GM21619 (cell line): ENCODE measurements around the gene AKAP9.
"Not testable (repeated sequence)": the region's sequence is repeated elsewhere in the genome, so short reads cannot be mapped to it uniquely, and the experiment has no call there.

Experiments used
- ATAC-seq: cut with Tn5 transposase; IDR thresholded peaks from one replicate; pipeline ENCODE4 v1.9.1; 2021; ENCODE audit not compliant: unreplicated experiment

AKAP9 gene

DNA sequence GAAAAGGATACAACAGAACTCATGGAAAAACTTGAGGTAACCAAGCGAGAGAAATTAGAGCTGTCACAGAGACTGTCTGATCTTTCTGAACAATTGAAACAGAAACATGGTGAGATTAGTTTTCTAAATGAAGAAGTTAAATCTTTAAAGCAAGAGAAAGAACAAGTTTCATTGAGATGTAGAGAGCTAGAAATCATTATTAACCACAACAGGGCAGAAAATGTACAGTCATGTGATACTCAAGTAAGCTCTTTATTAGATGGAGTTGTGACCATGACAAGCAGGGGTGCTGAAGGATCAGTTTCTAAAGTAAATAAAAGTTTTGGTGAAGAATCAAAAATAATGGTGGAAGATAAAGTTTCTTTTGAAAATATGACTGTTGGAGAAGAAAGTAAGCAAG is 62.1 kb downstream of the AKAP9 start:
- ATAC-seq, result no peak

- no peak for ATAC-seq
Observed at GRCh38 chr7:92006046-92006445, 65.4 kb downstream of the AKAP9 start.

GRCh38 chr7:92010215-92010614 is 69.6 kb downstream of the AKAP9 start:
- ATAC-seq, result no peak

GRCh38 chr7:92013611-92014010 is 72.9 kb downstream of the AKAP9 start:
- ATAC-seq, result no peak

GRCh38 chr7:92020636-92021035 is 80.0 kb downstream of the AKAP9 start:
- ATAC-seq, result no peak

DNA sequence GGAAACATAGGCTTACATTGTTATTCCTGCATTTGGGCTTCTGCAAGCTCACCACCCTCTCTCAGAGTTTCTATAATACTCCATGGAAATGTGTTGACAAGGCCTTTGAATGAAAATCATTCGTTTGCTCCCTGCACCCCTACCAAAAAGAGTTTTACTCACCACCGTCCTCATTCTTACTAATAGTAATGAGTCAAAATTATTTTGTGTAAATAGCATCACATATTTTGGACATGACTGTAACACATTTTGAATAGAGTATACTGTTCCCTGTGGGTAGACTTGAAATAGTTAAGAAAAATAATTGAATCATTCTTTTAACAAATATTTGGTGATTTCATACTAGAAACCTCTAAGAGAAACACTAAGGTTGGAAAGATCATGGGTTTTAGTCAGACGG is 84.6 kb downstream of the AKAP9 start:
- no peak for ATAC-seq

DNA sequence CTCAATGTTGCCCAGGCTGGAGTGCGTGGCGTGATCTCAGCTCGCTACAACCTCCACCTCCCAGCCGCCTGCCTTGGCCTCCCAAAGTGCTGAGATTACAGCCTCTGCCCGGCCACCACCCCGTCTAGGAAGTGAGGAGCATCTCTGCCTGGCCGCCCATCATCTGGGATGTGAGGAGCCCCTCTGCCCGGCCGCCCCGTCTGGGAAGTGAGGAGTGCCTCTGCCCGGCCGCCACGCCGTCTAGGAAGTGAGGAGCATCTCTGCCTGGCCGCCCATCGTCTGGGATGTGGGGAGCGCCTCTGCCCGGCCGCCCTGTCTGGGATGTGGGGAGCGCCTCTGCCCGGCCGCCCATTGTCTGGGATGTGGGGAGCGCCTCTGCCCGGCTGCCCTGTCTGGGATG is 86.0 kb downstream of the AKAP9 start:
- not testable (repeated sequence) for ATAC-seq

DNA sequence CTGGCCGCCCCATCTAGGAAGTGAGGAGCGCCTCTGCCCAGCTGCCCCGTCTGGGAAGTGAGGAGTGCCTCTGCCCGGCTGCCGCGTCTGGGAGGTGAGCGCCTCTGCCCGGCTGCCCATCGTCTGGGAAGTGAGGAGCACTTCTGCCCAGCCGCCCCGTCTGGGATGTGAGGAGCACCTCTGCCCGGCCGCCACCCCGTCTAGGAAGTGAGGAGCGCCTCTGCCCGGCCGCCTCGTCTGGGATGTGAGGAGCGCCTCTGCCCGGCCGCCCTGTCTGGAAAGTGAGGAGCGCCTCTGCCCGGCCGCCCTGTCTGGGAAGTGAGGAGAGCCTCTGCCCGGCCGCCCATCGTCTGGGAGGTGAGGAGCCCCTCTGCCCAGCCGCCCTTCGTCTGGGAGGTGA is 86.5 kb downstream of the AKAP9 start:
- ATAC-seq, result not testable (repeated sequence)

- no peak for ATAC-seq
Observed at GRCh38 chr7:92028226-92028625, 87.6 kb downstream of the AKAP9 start.

DNA sequence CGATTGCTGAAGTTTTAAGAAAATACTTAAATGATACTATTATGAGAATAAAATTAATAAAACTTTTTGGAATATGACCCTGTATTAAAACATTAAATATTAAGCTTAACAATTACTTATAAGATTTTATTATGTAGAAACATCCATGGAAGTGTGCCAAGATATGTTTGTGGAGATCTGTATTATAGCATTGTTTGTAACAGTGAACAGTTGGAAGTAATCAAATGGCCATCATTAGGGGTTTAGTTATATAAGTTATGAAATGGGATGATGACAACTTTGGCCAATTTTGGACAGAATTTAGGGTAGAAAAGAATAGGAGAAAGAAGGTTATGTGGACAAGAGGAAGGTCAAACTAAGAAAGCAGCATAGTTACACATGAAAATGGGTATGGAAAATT is 88.0 kb downstream of the AKAP9 start:
- no peak for ATAC-seq

GRCh38 chr7:92034116-92034515 is 93.5 kb downstream of the AKAP9 start:
- ATAC-seq, result no peak

DNA sequence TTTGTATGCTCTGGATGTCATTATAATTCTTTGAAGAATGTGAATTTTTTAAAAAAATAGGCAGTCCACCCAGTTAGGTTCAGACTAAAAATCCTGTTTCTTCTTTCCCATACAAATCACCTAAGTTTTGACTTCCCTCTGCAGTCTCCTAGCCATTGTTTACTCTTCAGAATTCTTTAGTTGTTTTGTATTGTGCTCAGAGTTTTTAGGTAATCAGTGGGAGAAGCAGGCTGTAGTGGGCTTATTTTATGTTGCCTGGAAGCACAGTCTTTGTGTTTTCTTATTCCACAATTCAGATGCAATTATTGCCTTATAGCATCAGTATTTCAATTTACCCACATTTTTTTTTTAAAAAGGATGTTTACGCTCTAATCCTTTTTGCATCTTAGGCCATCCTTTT is 94.9 kb downstream of the AKAP9 start:
- ATAC-seq, result no peak

DNA sequence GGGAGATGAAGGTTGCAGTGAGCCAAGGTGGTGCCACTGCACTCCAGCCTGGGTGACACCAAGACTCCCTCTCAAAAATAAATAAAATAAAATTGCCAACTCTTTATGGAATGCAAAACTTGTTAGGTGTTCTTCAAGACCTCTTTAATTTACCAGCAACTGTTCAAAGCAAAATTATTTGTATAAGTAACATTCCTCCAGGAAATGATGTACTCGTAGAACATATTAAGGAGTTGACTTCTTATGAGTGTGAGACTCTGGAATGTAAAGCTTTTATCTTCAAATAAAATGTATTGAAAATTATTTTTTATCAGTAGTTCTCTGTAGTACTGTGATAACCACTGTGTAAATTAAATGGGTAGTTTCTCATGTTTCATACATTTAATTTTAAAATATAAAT is 99.2 kb downstream of the AKAP9 start:
- ATAC-seq, result no peak

GRCh38 chr7:92042056-92042737 is 101.5 kb downstream of the AKAP9 start:
- no peak for ATAC-seq

DNA sequence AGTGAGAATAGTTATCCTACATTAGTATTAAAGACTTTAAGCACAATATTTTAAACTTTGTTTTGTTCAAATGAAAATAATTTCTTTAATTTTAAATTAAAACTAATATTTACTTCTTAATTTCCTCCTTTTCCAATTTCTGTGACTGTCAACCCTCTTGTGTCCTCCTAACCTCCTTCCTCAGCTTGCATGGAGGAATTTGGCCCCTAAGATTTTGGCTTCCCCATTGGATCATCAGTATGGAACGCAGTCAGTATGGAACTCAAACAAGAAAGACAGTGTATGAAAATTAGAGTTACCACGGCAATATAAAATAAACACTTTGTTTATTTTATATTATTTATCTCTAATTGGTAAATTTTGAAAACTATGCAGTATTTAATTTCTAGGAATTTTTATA is 102.4 kb downstream of the AKAP9 start:
- no peak for ATAC-seq

- no peak for ATAC-seq
Observed at GRCh38 chr7:92043637-92044036, 103.0 kb downstream of the AKAP9 start.

GRCh38 chr7:92044148-92044547 is 103.5 kb downstream of the AKAP9 start:
- ATAC-seq, result no peak

- no peak for ATAC-seq
Observed at GRCh38 chr7:92044940-92045339, 104.3 kb downstream of the AKAP9 start.

GRCh38 chr7:92051655-92052054 is 111.0 kb downstream of the AKAP9 start:
- ATAC-seq, result no peak

- ATAC-seq, result no peak
Observed at GRCh38 chr7:92052159-92052558, 111.5 kb downstream of the AKAP9 start.

- no peak for ATAC-seq
Observed at GRCh38 chr7:92052684-92053083, 112.0 kb downstream of the AKAP9 start.

GRCh38 chr7:92053312-92053711 is 112.7 kb downstream of the AKAP9 start:
- no peak for ATAC-seq

DNA sequence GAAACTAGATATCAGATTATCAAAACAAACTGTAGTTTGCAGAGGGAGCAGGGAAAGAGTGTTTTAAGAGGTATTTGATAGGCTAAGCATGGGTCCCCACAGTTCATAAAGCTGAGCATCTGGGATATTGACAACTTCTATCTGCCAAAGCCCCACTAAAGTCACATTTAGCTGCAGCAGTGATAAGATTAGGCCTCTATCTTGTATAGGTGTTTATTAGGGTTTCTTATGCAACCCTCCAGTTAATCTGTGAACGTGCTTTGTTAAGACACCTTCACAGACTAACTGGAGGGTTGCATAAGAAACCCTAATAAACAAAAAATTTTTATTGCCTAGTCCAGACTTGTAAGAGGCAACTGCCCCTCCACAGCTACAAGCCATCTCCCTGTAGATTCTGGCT is 115.6 kb downstream of the AKAP9 start:
- ATAC-seq, result no peak
